Lung (tissue), 12 donors: Measurements from ENCODE around the gene TMEM221. TPM values are rescaled to one million over a fixed set of nuclear protein-coding genes. Genes with fewer than 3 reads are reported as not detected.

Experiments used
- ATAC-seq: fragments of 200-7000 bp; cut with Tn5 transposase; one replicate; pipeline ENCODE4 v1.9.1; 2020; ENCODE audit warnings: moderate number of reproducible peaks; ENCODE audit not compliant: insufficient read depth, low FRiP score
- DNase-seq, 3 donors: peaks; one replicate each; pipeline ENCODE4 v3.0.0-alpha.2; 2013 to 2017
- H3K27ac ChIP-seq, 2 donors: one replicate each; pipeline ENCODE4 v1.5.1; 2013; ENCODE audit warnings: mild to moderate bottlenecking in 2 of 2, moderate library complexity in 2 of 2, control low read depth in 1 of 2, inconsistent platforms in 1 of 2, low read depth in 1 of 2, low read length in 1 of 2
- H3K27me3 ChIP-seq, 3 donors: one replicate each; pipeline ENCODE4 v1.5.1; 2013; ENCODE audit warnings: low read length in 2 of 3; ENCODE audit not compliant: control insufficient read depth in 3 of 3, insufficient read depth in 3 of 3
- H3K36me3 ChIP-seq, 4 donors: one replicate each; pipeline ENCODE4 v1.5.1; 2013; ENCODE audit warnings: low read length in 4 of 4, mild to moderate bottlenecking in 1 of 4, moderate library complexity in 1 of 4; ENCODE audit not compliant: control insufficient read depth in 4 of 4, insufficient read depth in 4 of 4
- H3K4me1 ChIP-seq, 5 donors: one replicate each; pipeline ENCODE4 v1.5.1; 2013; ENCODE audit warnings: low read length in 5 of 5, mild to moderate bottlenecking in 2 of 5, moderate library complexity in 1 of 5; ENCODE audit not compliant: control insufficient read depth in 5 of 5, insufficient read depth in 5 of 5
- H3K4me3 ChIP-seq: one replicate; pipeline ENCODE4 v1.5.1; 2013; ENCODE audit warnings: mild to moderate bottlenecking, control low read depth, moderate library complexity
- H3K9ac ChIP-seq, 2 donors: one replicate each; pipeline ENCODE4 v1.5.1; 2013; ENCODE audit warnings: low read length in 2 of 2, control low read depth in 1 of 2; ENCODE audit not compliant: insufficient read depth in 1 of 2
- H3K9me3 ChIP-seq, 4 donors: one replicate each; pipeline ENCODE4 v1.5.1; 2013; ENCODE audit warnings: low read length in 3 of 4, mild to moderate bottlenecking in 1 of 4, moderate library complexity in 1 of 4; ENCODE audit not compliant: control insufficient read depth in 4 of 4, insufficient read depth in 3 of 4
- CTCF ChIP-seq: IDR thresholded peaks from 2 replicates; pipeline ENCODE4 v1.5.1; 2012; ENCODE audit warnings: mild to moderate bottlenecking; ENCODE audit errors: control extremely low read depth, extremely low read depth
- WGBS, 2 donors: extraction: QIAGEN DNeasy Blood & Tissue Kit; methylation state at CpG; one replicate each; pipeline ENCODE4 v1.1.7; 2013; 5-methylcytosine and 5-hydroxymethylcytosine counted together
- polyA plus RNA-seq, 2 donors: library from polyadenylated mRNA; stranded (reverse); fragments of 200-250 nt; gene quantifications; one replicate each; pipeline ENCODE4 v1.2.1, GENCODE V29; 2013
- total RNA-seq, 2 donors: library from RNA; depleted of rRNA in 1 of 2; stranded (reverse); fragments of >200 nt in 1 of 2; gene quantifications; one replicate each; pipeline ENCODE4 v1.2.1, GENCODE V29; 2014 to 2021
- donor health status: control.
- donor health status: control.
- donor health status: Bipolar disorder and iron deficiency.
- donor health status: healthy.
- donor health status: DM: yes; HTN: yes; CAD: no.

Gene TMEM221
- total and polyA plus RNA-seq, 4 donors, result 0.06 to 0.57 (median 0.10) TPM

DNA sequence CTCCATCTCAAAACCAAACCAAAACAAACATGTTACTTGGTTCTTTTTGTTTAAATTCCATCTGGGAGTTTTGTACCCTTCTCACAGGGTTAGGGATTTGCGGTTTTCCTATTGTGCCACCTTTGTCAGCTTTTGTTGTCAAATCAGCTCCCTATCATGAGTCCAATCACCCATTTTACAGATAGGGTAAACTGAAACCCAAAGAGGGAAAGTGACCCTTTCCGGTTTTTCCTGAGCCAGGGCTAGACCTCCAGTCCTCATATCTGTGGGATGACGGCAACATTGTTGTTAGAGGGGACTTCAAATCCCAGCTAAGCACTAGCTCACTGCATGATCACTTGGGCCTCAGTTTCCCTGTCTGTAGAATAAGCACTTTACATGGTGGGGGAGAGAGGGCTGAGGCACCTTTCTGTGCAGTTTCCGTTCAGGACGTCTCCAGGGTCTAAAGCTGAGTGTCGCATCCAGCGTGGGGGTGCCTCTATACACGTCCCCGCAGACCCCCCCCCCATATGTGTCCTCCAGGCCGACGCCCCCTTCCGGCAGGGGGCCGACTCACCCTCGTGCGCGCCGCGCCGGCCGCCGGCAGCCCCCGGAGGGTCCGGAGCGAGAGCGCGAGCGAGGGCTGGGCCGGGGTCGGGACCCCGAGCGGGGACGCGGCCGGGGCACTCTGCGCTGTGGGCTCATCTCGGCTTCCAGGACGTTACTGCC, 58.4 kb downstream of the TMEM221 start:
- TF ChIP-seq CTCF, result no peak
- Histone ChIP-seq H3K9ac (no peak overlapping the region), H3K4me3 (no peak overlapping the region), H3K9me3 (peaks cover 0 to 6% (median 0%) of the 10 kb centered on the region in 4 donors), H3K27me3 (peaks cover 0 to 10% (median 9%) of the 10 kb centered on the region in 3 donors), H3K4me1 (peaks cover 2 to 16% (median 3%) of the 10 kb centered on the region in 5 donors), H3K27ac (no peak overlapping the region), H3K36me3 (no peaks in the 10 kb centered on the region)
- WGBS, 2 donors, result 9 to 10% methylated on average over 27 to 37 of the region's 37 CpGs
- ATAC-seq, result no peak
- DNase-seq, result peak in 1 of 3 donors; percentile 25

DNA sequence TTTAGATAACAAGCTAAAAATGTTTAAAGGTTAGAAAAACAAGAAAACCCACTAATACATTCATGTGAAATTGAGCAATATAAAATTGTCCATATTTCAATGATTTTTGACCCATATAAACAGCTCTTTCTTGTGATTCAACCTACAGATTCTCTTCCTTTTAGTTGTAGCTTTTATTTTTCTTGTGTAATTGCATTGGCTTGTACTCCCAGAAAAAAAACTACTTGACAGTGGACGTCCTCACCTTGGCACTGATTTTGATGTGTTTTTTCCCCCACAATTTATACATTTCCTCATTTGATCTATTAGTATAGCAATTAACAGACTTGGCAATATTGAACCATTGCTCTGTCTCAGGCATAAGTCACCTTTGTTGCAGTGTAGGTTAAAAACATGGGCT, 59.2 kb downstream of the TMEM221 start:
- ATAC-seq, result no peak
- no peak overlapping the region for H3K9ac ChIP-seq
- H3K4me1 ChIP-seq, result peaks cover 2 to 16% (median 3%) of the 10 kb centered on the region in 5 donors
- no peak for TF ChIP-seq CTCF
- WGBS, 2 donors, result 55 to 74% methylated on average over 1 of the region's 1 CpG
- DNase-seq, result no peak
- no peak overlapping the region for H3K4me3 ChIP-seq
- H3K36me3 ChIP-seq, result no peaks in the 10 kb centered on the region
- H3K27ac ChIP-seq, result no peak overlapping the region
- H3K27me3 ChIP-seq, result peaks cover 0 to 9% (median 8%) of the 10 kb centered on the region in 3 donors
- peaks cover 0 to 6% (median 0%) of the 10 kb centered on the region in 4 donors for H3K9me3 ChIP-seq

DNA sequence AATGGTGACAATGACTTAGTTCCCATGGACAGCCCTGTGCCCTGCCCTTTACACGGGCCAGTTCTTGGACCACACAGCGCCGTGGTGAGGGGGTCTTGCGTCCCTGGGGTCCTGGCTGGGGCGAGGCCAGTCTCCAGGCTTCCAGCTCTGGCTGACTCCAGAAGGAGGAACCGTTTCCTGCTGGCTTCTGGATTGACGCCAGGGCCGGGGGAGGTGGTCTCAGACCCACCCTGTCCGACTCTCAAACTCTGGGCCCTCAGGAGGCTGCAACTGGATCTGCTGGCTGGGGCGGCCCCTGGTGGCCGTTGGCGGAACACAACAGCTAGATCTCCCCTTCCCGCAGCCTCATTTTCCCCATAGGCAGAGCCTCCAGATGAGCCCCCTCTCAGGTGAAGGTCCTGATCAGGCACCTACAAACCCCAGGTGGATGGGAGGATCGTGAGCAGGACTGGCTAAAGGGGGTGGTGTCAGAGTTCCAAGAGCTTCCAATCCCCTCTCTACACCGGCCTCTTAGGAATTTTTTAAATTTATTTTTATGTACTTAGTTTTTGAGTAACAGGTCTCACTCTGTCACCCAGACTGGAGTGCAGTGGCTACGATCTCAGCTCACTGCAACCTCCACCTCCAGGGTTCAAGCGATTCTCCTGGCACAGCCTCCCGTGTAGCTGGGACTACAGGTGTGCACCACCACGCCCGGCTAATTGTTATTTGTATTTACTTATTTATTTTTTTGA, 62.4 kb downstream of the TMEM221 start:
- TF ChIP-seq CTCF, result peak; percentile 83
- peaks cover 0 to 16% (median 0%) of the 10 kb centered on the region in 5 donors for H3K4me1 ChIP-seq
- peak; percentile 84 to 87 (median 87) for DNase-seq
- peaks cover 0 to 6% (median 0%) of the 10 kb centered on the region in 4 donors for H3K9me3 ChIP-seq
- H3K36me3 ChIP-seq, result no peaks in the 10 kb centered on the region
- WGBS, 2 donors, result 34 to 42% methylated on average over 20 of the region's 20 CpGs
- H3K9ac ChIP-seq, result no peak overlapping the region
- ATAC-seq, result no peak
- H3K27ac ChIP-seq, result no peak overlapping the region
- H3K4me3 ChIP-seq, result no peak overlapping the region
- H3K27me3 ChIP-seq, result no peaks in the 10 kb centered on the region

Other genes with a start within 250 kb of the TMEM221 start
- gene USE1, start 233.3 kb downstream of the TMEM221 start, total RNA-seq, result 10 to 100 TPM; 22.0 to 33.5 TPM
- gene USE1, start 233.3 kb downstream of the TMEM221 start, polyA plus RNA-seq, result 10 to 100 TPM; 36.2 to 60.1 TPM
- gene OCEL1, start 222.4 kb downstream of the TMEM221 start, total RNA-seq, result 10 to 100 TPM in 1 of 2 donors, 1 to 10 TPM in 1; 9.1 to 39.5 TPM
- 10 to 100 TPM; 19.4 to 31.1 TPM for gene OCEL1, start 222.4 kb downstream of the TMEM221 start, polyA plus RNA-seq
- gene NR2F6, start 202.7 kb downstream of the TMEM221 start, total RNA-seq, result 10 to 100 TPM; 26.1 to 65.5 TPM
- 10 to 100 TPM; 26.8 to 28.0 TPM for gene NR2F6, start 202.7 kb downstream of the TMEM221 start, polyA plus RNA-seq
- 10 to 100 TPM; 11.8 to 12.3 TPM for gene USHBP1, start 183.9 kb downstream of the TMEM221 start, total RNA-seq
- 10 to 100 TPM in 1 of 2 donors, 1 to 10 TPM in 1; 6.2 to 11.4 TPM for gene USHBP1, start 183.9 kb downstream of the TMEM221 start, polyA plus RNA-seq
- 10 to 100 TPM; 52.4 to 75.1 TPM for gene BABAM1, start 181.2 kb downstream of the TMEM221 start, total RNA-seq
- gene BABAM1, start 181.2 kb downstream of the TMEM221 start, polyA plus RNA-seq, result 10 to 100 TPM; 61.8 to 65.1 TPM
- 1 to 10 TPM in 1 of 2 donors, under 1 TPM in 1; 0.95 to 1.6 TPM for gene ANKLE1, start 166.8 kb downstream of the TMEM221 start, total RNA-seq
- gene ANKLE1, start 166.8 kb downstream of the TMEM221 start, polyA plus RNA-seq, result 1 to 10 TPM in 1 of 2 donors, under 1 TPM in 1; 0.43 to 1.1 TPM
- 10 to 100 TPM; 12.8 to 23.0 TPM for gene ABHD8, start 145.2 kb downstream of the TMEM221 start, total RNA-seq
- 10 to 100 TPM; 14.9 to 15.4 TPM for gene ABHD8, start 145.2 kb downstream of the TMEM221 start, polyA plus RNA-seq
- gene MRPL34, start 142.8 kb downstream of the TMEM221 start, total RNA-seq, result 10 to 100 TPM; 22.3 to 85.7 TPM
- 100 to 1,000 TPM; 101 to 137 TPM for gene MRPL34, start 142.8 kb downstream of the TMEM221 start, polyA plus RNA-seq
- 10 to 100 TPM; 16.1 to 40.7 TPM for gene DDA1, start 139.1 kb downstream of the TMEM221 start, total RNA-seq
- 10 to 100 TPM; 60.2 to 66.5 TPM for gene DDA1, start 139.1 kb downstream of the TMEM221 start, polyA plus RNA-seq
- gene ANO8, start 113.8 kb downstream of the TMEM221 start, total RNA-seq, result 10 to 100 TPM in 1 of 2 donors, 1 to 10 TPM in 1; 7.1 to 22.5 TPM
- gene ANO8, start 113.8 kb downstream of the TMEM221 start, polyA plus RNA-seq, result 1 to 10 TPM; 7.1 to 8.8 TPM
- gene GTPBP3, start 111.1 kb downstream of the TMEM221 start, total RNA-seq, result 10 to 100 TPM; 22.2 to 24.1 TPM
- gene GTPBP3, start 111.1 kb downstream of the TMEM221 start, polyA plus RNA-seq, result 10 to 100 TPM; 13.3 to 14.2 TPM
- 10 to 100 TPM in 1 of 2 donors, 1 to 10 TPM in 1; 6.4 to 29.1 TPM for gene PLVAP, start 71.3 kb downstream of the TMEM221 start, total RNA-seq
- gene PLVAP, start 71.3 kb downstream of the TMEM221 start, polyA plus RNA-seq, result 10 to 100 TPM; 22.6 to 55.0 TPM
- gene CCDC194, start 54.5 kb downstream of the TMEM221 start, total RNA-seq, result under 1 TPM in 1 of 2 donors, not detected in 1; 0.74 TPM
- under 1 TPM; 0.13 to 0.37 TPM for gene CCDC194, start 54.5 kb downstream of the TMEM221 start, polyA plus RNA-seq
- gene BST2, start 43.0 kb downstream of the TMEM221 start, total RNA-seq, result 10 to 100 TPM; 49.8 to 71.3 TPM
- gene BST2, start 43.0 kb downstream of the TMEM221 start, polyA plus RNA-seq, result 100 to 1,000 TPM in 1 of 2 donors, 10 to 100 TPM in 1; 48.2 to 179 TPM
- 10 to 100 TPM; 28.5 to 66.9 TPM for gene MVB12A, start 28.6 kb downstream of the TMEM221 start, total RNA-seq
- 10 to 100 TPM; 59.6 to 62.1 TPM for gene MVB12A, start 28.6 kb downstream of the TMEM221 start, polyA plus RNA-seq
- not detected for gene NXNL1, start 12.3 kb upstream of the TMEM221 start, total RNA-seq
- gene NXNL1, start 12.3 kb upstream of the TMEM221 start, polyA plus RNA-seq, result not detected
- 10 to 100 TPM; 25.4 to 26.9 TPM for gene SLC27A1, start 21.9 kb upstream of the TMEM221 start, total RNA-seq
- gene SLC27A1, start 21.9 kb upstream of the TMEM221 start, polyA plus RNA-seq, result 10 to 100 TPM; 12.2 to 15.8 TPM
- gene PGLS, start 63.0 kb upstream of the TMEM221 start, total RNA-seq, result 100 to 1,000 TPM in 1 of 2 donors, 10 to 100 TPM in 1; 63.2 to 109 TPM
- gene PGLS, start 63.0 kb upstream of the TMEM221 start, polyA plus RNA-seq, result 100 to 1,000 TPM; 107 to 122 TPM
- 100 to 1,000 TPM in 1 of 2 donors, 10 to 100 TPM in 1; 39.9 to 129 TPM for gene COLGALT1, start 107.0 kb upstream of the TMEM221 start, total RNA-seq
- 100 to 1,000 TPM in 1 of 2 donors, 10 to 100 TPM in 1; 63.3 to 107 TPM for gene COLGALT1, start 107.0 kb upstream of the TMEM221 start, polyA plus RNA-seq
- gene UNC13A, start 239.7 kb upstream of the TMEM221 start, total RNA-seq, result under 1 TPM; 0.28 to 0.31 TPM
- gene UNC13A, start 239.7 kb upstream of the TMEM221 start, polyA plus RNA-seq, result under 1 TPM; 0.14 to 0.26 TPM